ENCODE data around the gene ELOVL6.

DNA sequence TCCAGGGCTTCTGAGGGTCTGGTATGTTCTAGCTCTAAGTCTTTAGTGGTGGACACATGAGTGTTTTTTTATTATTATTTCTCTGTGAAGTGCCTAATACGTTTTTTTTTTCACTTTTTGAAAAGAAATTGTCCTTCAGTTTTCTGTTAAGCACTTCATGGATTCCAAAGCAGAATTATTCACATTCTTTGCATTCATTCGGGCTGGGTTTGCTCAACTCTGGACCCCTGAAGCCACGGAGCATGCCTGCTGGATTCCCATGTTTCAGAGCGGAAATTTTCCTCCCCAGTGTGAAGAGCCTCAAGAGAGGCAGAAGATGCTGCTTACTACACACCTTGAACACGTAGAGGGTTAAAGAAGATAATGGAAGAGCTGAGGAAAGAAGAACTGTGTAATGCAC lies 178.3 kb downstream of the ELOVL6 start:
- TF ChIP-seq, protein P1, sequence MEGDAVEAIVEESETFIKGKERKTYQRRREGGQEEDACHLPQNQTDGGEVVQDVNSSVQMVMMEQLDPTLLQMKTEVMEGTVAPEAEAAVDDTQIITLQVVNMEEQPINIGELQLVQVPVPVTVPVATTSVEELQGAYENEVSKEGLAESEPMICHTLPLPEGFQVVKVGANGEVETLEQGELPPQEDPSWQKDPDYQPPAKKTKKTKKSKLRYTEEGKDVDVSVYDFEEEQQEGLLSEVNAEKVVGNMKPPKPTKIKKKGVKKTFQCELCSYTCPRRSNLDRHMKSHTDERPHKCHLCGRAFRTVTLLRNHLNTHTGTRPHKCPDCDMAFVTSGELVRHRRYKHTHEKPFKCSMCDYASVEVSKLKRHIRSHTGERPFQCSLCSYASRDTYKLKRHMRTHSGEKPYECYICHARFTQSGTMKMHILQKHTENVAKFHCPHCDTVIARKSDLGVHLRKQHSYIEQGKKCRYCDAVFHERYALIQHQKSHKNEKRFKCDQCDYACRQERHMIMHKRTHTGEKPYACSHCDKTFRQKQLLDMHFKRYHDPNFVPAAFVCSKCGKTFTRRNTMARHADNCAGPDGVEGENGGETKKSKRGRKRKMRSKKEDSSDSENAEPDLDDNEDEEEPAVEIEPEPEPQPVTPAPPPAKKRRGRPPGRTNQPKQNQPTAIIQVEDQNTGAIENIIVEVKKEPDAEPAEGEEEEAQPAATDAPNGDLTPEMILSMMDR (conservative IDR thresholded peaks at IDR 0.05 in 1 of 2, IDR thresholded peaks at IDR 0.05 in 1 of 2; ENCODE audit: low read depth in 1 of 2, low read length in 2 of 2): no peak
- no peak for TF ChIP-seq EZH2 (IDR thresholded peaks at IDR 0.05; ENCODE audit: low read length, missing control alignments)
